Measurements from ENCODE around the gene THAP11. TPM values are rescaled to one million over a fixed set of nuclear protein-coding genes. Genes with fewer than 3 reads are reported as not detected.

The THAP11 gene
- total and polyA plus RNA-seq, 8 donors = 5.1 to 16.5 (median 13.7) TPM

- FAIRE-seq = no peak
- Histone ChIP-seq H3K4me3 (no peak overlapping the region), H3K27ac (no peak overlapping the region), H3K4me1 (peaks cover 8 to 18% (median 13%) of the 10 kb centered on the region in 3 donors), H3K9me3 (no peaks in the 10 kb centered on the region), H3K27me3 (no peaks in the 10 kb centered on the region), H3K36me3 (peaks cover 0 to 6% (median 2%) of the 10 kb centered on the region in 3 donors)
- DNase-seq = no peak
- intact Hi-C loops (cut with DNase I) = no loop called here
- TF ChIP-seq CTCF (IDR thresholded peaks at IDR 0.05) = no peak
- 87 to 88% methylated on average over 2 of the region's 2 CpGs for WGBS, 2 donors
- ATAC-seq = no peak
Observed at GRCh38 chr16:67864594-67864993, 22.5 kb downstream of the THAP11 start.

- FAIRE-seq (no peak), ATAC-seq (peak in 1 of 4 donors; percentile 23), DNase-seq (peak in 1 of 6 donors; percentile 40)
- Histone ChIP-seq H3K36me3 (peaks cover 0 to 6% (median 2%) of the 10 kb centered on the region in 3 donors), H3K27ac (no peak overlapping the region), H3K4me1 (peaks cover 8 to 18% (median 13%) of the 10 kb centered on the region in 3 donors), H3K9me3 (no peaks in the 10 kb centered on the region), H3K27me3 (no peaks in the 10 kb centered on the region), H3K4me3 (no peak overlapping the region)
- 94% methylated on average over 2 of the region's 2 CpGs for WGBS, 2 donors
- intact Hi-C loops (cut with DNase I) = no loop called here
- TF ChIP-seq CTCF (IDR thresholded peaks at IDR 0.05) = no peak
Observed at GRCh38 chr16:67865318-67865717, 23.2 kb downstream of the THAP11 start.

- Histone ChIP-seq H3K27me3 (no peaks in the 10 kb centered on the region), H3K27ac (peak overlapping the region; percentile 50 to 88 (median 84)), H3K4me3 (no peak overlapping the region), H3K36me3 (peaks cover 0 to 6% (median 2%) of the 10 kb centered on the region in 3 donors), H3K9me3 (no peaks in the 10 kb centered on the region), H3K4me1 (peaks cover 8 to 23% (median 18%) of the 10 kb centered on the region in 3 donors)
- 34 to 37% methylated on average over 6 of the region's 6 CpGs for WGBS, 2 donors
- DNase-seq (peak; percentile 77 to 94 (median 90)), FAIRE-seq (no peak), ATAC-seq (peak; percentile 76 to 79 (median 76))
- intact Hi-C loops (cut with DNase I) = no loop called here
- no peak for TF ChIP-seq CTCF (IDR thresholded peaks at IDR 0.05)
Observed at GRCh38 chr16:67868290-67868689, 26.2 kb downstream of the THAP11 start.

- peaks cover 0 to 6% (median 2%) of the 10 kb centered on the region in 3 donors for H3K36me3 ChIP-seq
- no peak overlapping the region for H3K4me3 ChIP-seq
- FAIRE-seq (no peak), ATAC-seq (no peak), DNase-seq (no peak)
- intact Hi-C loops (cut with DNase I) = no loop called here
- no peaks in the 10 kb centered on the region for H3K27me3 ChIP-seq
- no peaks in the 10 kb centered on the region for H3K9me3 ChIP-seq
- no peak for TF ChIP-seq CTCF (IDR thresholded peaks at IDR 0.05)
- 81 to 84% methylated on average over 7 of the region's 7 CpGs for WGBS, 2 donors
- H3K27ac ChIP-seq = peak overlapping the region in 2 of 4 donors; percentile 87 to 88
- H3K4me1 ChIP-seq = peaks cover 16 to 33% (median 18%) of the 10 kb centered on the region in 3 donors
Observed at GRCh38 chr16:67869653-67870052, 27.5 kb downstream of the THAP11 start.

GRCh38 chr16:67871256-67871655 is 29.1 kb downstream of the THAP11 start:
- Histone ChIP-seq H3K9me3 (no peaks in the 10 kb centered on the region), H3K36me3 (peaks cover 0 to 2% (median 0%) of the 10 kb centered on the region in 3 donors), H3K4me1 (peaks cover 16 to 39% (median 18%) of the 10 kb centered on the region in 3 donors), H3K27ac (no peak overlapping the region), H3K27me3 (no peaks in the 10 kb centered on the region), H3K4me3 (no peak overlapping the region)
- no peak for ATAC-seq
- no peak for DNase-seq
- TF ChIP-seq CTCF (IDR thresholded peaks at IDR 0.05) = no peak
- FAIRE-seq = no peak
- intact Hi-C loops (cut with DNase I) = no loop called here
- WGBS, 2 donors = 73% methylated on average over 3 of the region's 3 CpGs

Measured in pancreas (tissue), 10 donors.